GM20431 (cell line): ENCODE results near the gene ABCF3.

Source experiments
- in situ Hi-C: fragments of 300-500 bp; cut with MseI, MboI; formaldehyde crosslinking; loops from one replicate; pipeline ENCODE4 v1.15.0; 2020; ENCODE audit warnings: low sequenced_read_pairs; ENCODE audit not compliant: unreplicated experiment

Gene ABCF3

GRCh38 chr3:184241447-184242296 lies 55.7 kb downstream of the ABCF3 start:
- in situ Hi-C loops, result loop anchor here (25.0 kb wide), 1 partner anchor 354 kb away; the partner anchor contains the start of gene PARL

- in situ Hi-C loops, result loop anchor here (25.0 kb wide), 1 partner anchor 355 kb away; the partner anchor contains the start of gene PARL
Observed at GRCh38 chr3:184242297-184242685, 56.3 kb downstream of the ABCF3 start.
